HCT116 (cell line): ENCODE measurements around the gene RNU5B-1.

Experiments
- CEBPB ChIP-seq: IDR thresholded peaks from 2 replicates; pipeline ENCODE4 v1.6.1; 2012; ENCODE audit warnings: low read depth
- CTCF ChIP-seq, 3 experiments: fragments of 200-600 bp in 1 of 3; sonication (generic) in 1 of 3; IDR thresholded peaks in 2 of 3; conservative IDR thresholded peaks in 1 of 3; 2 replicates each; pipeline ENCODE4 v1.5.1; 2012 to 2017; ENCODE audit warnings: low read depth in 2 of 3, low read length in 2 of 3, antibody characterized with exemption in 1 of 3, borderline replicate concordance in 1 of 3, control low read depth in 1 of 3, mild to moderate bottlenecking in 1 of 3, mixed read lengths in 1 of 3, mixed run types in 1 of 3, moderate library complexity in 1 of 3; ENCODE audit not compliant: insufficient read depth in 1 of 3
- RAD21 ChIP-seq: IDR thresholded peaks from 2 replicates; pipeline ENCODE4 v1.6.1; 2012; ENCODE audit warnings: low read depth, mild to moderate bottlenecking
- YY1 ChIP-seq: IDR thresholded peaks from 2 replicates; pipeline ENCODE4 v1.6.1; 2011; ENCODE audit warnings: low read length, low read depth, moderate library complexity, mild to moderate bottlenecking; ENCODE audit not compliant: insufficient replicate concordance; ENCODE audit errors: extremely low read depth
- ZFX ChIP-seq: fragments of 450-650 bp; IDR thresholded peaks from 2 replicates; pipeline ENCODE4 v1.6.1; 2017

- TF ChIP-seq YY1, result no peak
- TF ChIP-seq CTCF (IDR thresholded peaks at IDR 0.05 in 2 of 3, conservative IDR thresholded peaks at IDR 0.05 in 1 of 3; ENCODE audit: borderline replicate concordance in 1 of 3, insufficient read depth in 1 of 3, low read depth in 2 of 3, low read length in 2 of 3), result no peak
- TF ChIP-seq CEBPB, result no peak
- no peak for TF ChIP-seq RAD21
- no peak for TF ChIP-seq ZFX
Measured at GRCh38 chr15:65312400-65312916, 8.0 kb downstream of the RNU5B-1 start.
